GM21360 (cell line): ENCODE results near the gene TMEM200B.
"Not testable (repeated sequence)": the region's sequence is repeated elsewhere in the genome, so short reads cannot be mapped to it uniquely, and the experiment has no call there.

Source experiments
- ATAC-seq: cut with Tn5 transposase; IDR thresholded peaks from one replicate; pipeline ENCODE4 v1.9.1; 2021; ENCODE audit warnings: mild to moderate bottlenecking, moderate library complexity; ENCODE audit not compliant: unreplicated experiment

The TMEM200B gene

GRCh38 chr1:29123887-29124365 lies at the start of gene TMEM200B:
TMEM200B (minus strand) TSS chr1:29123903; CDS start chr1:29121828, 2,075 bp downstream.
- ATAC-seq, result no peak

GRCh38 chr1:29172415-29172939 lies 48.8 kb upstream of the TMEM200B start:
- ATAC-seq, result no peak

GRCh38 chr1:29171521-29171920 lies 47.8 kb upstream of the TMEM200B start:
- ATAC-seq, result no peak

- no peak for ATAC-seq
Observed at GRCh38 chr1:29171089-29171488, 47.4 kb upstream of the TMEM200B start.

GRCh38 chr1:29169976-29170375 lies 46.3 kb upstream of the TMEM200B start:
- no peak for ATAC-seq

GRCh38 chr1:29167904-29168303 lies 44.2 kb upstream of the TMEM200B start:
- ATAC-seq, result no peak

- ATAC-seq, result no peak
Observed at GRCh38 chr1:29166291-29166878, 42.7 kb upstream of the TMEM200B start.

GRCh38 chr1:29164588-29164987 lies 40.9 kb upstream of the TMEM200B start:
- ATAC-seq, result no peak

- ATAC-seq, result no peak
Observed at GRCh38 chr1:29162476-29163138, 38.9 kb upstream of the TMEM200B start.

GRCh38 chr1:29162025-29162424 lies 38.3 kb upstream of the TMEM200B start:
- ATAC-seq, result no peak

- no peak for ATAC-seq
Observed at GRCh38 chr1:29159773-29160172, 36.1 kb upstream of the TMEM200B start.

GRCh38 chr1:29157269-29157601 lies 33.5 kb upstream of the TMEM200B start:
- no peak for ATAC-seq

- ATAC-seq, result no peak
Observed at GRCh38 chr1:29156543-29157268, 33.0 kb upstream of the TMEM200B start.

- no peak for ATAC-seq
Observed at GRCh38 chr1:29152046-29152805, 28.5 kb upstream of the TMEM200B start.

- not testable (repeated sequence) for ATAC-seq
Observed at GRCh38 chr1:29150346-29150745, 26.6 kb upstream of the TMEM200B start.

GRCh38 chr1:29148656-29149491 lies 25.2 kb upstream of the TMEM200B start:
- no peak for ATAC-seq

GRCh38 chr1:29145739-29146437 lies 22.2 kb upstream of the TMEM200B start:
- ATAC-seq, result no peak

- no peak for ATAC-seq
Observed at GRCh38 chr1:29144178-29144577, 20.5 kb upstream of the TMEM200B start.

- no peak for ATAC-seq
Observed at GRCh38 chr1:29142714-29143113, 19.0 kb upstream of the TMEM200B start.
